Embryonic facial prominence (tissue), 1 donor: ENCODE data around the gene WNK3.

Experiments used
- DNase-seq: peaks from one replicate; pipeline ENCODE4 v3.0.0-alpha.2; 2016; ENCODE audit errors: extremely low spot score

Gene WNK3

DNA sequence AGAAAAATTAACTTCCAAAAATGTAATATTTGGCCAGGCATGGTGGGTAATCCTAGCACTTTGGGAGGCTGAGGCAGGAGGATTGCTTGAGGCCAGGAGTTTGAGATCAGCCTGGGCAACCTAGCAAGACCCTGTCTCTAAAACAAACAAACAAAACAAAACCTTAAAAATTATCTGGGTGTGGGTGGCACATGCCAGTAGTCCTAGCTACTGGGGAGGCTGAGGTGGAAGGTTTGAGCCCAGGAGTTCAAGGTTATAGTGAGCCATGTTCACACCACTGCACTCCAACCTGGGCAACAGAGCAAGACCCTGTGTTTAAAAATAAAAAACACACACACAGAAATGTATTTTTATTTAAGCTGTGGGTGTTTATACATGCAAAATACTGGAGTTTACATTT is 186.8 kb downstream of the WNK3 start:
- no peak for DNase-seq

DNA sequence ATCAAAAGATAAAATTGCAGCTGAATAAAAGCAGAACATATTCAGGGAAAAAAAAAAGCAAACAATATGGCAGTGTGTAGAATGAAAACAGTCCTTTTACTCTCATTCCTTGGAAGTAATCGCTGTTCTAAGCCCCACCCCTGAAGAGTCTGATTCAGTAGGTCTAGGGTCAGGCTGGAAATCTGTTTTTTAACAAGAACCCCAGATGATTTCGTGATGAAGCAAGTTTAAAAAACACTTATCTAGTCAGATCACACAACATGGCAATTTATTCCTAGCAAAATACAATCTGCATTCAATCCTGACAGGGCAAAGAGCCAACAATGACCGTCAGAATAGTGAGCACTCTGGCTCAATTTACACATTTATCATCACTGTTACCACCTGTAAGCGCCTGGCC is 190.9 kb downstream of the WNK3 start:
- no peak for DNase-seq

DNA sequence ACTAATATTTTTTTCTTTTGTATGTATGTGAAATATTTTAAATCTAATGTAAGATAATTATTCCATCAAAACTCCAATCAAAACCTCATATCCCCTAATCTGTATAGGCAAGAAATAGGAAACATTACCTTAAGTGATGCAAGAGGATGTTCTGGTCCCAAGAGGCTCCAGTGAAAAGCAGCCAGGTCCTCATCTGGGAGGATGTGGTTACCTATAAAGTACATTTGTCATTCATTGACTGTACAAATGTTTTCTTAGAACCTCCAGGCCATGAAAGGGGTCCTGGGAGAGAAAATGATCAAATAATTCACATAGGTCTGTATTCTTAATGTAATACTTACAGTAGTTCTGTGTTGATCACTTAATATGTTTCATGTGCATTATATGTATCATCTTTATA is 200.3 kb downstream of the WNK3 start:
- no peak for DNase-seq
